HUES6 (cell line): ENCODE measurements around the gene ATP6V0D1.

Source experiments
- H3K27ac ChIP-seq: 2 replicates; pipeline ENCODE4 v1.7.0; 2013; ENCODE audit warnings: low read depth, mild to moderate bottlenecking, low read length, inconsistent platforms
- H3K27me3 ChIP-seq: 2 replicates; pipeline ENCODE4 v1.6.1; 2013; ENCODE audit warnings: low read length; ENCODE audit not compliant: control insufficient read depth, insufficient read depth
- H3K36me3 ChIP-seq: 2 replicates; pipeline ENCODE4 v1.6.1; 2013; ENCODE audit warnings: low read length; ENCODE audit not compliant: control insufficient read depth, insufficient read depth
- H3K4me1 ChIP-seq: 2 replicates; pipeline ENCODE4 v1.6.1; 2013; ENCODE audit warnings: low read length; ENCODE audit not compliant: control insufficient read depth, insufficient read depth
- H3K4me3 ChIP-seq: 2 replicates; pipeline ENCODE4 v1.5.1; 2013; ENCODE audit warnings: low read depth, low read length
- H3K9ac ChIP-seq: one replicate; pipeline ENCODE4 v1.6.1; 2013; ENCODE audit warnings: mild to moderate bottlenecking, low read length
- H3K9me3 ChIP-seq: 2 replicates; pipeline ENCODE4 v1.6.1; 2013; ENCODE audit warnings: low read depth, low read length; ENCODE audit not compliant: control insufficient read depth, insufficient read depth

Gene ATP6V0D1

DNA sequence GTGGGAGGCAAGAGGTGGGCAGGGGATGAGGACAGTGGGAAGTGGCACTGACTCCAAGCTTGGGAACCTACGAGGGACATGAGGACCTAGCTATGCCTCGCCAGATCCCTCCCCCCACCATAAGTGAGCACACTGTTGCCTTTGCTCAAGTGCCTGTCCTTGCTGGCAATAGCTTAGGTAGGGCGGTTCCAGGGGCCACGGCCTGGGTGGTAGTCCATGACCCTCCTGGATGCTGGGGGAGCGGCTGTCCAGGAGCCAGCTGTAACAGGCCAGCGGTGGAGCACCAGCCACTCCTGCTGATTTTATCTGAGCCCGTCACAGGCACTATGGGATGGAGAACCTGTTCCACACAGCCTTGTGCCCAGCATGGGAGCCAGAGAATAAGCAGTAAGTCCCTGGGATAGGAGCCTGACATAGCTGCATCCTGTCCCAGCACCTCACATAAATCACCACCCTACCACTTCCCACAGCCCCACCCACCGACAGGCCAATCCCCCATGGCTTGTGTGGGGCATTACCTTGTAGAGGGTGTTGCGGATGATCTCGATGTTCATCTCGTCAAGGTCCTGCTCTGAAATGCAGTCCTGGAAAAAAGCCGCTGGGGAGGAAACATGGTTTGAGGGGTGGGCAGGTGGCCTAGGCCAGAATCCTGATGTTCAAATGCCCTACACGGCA, 38.2 kb downstream of the ATP6V0D1 start:
- Histone ChIP-seq H3K36me3 (peaks cover 16% of the 10 kb centered on the region), H3K4me1 (peaks cover 8% of the 10 kb centered on the region; the same call in 1 of the 2 replicates), H3K9ac (no peak overlapping the region), H3K27me3 (no peaks in the 10 kb centered on the region), H3K27ac (no peak overlapping the region), H3K4me3 (no peak overlapping the region), H3K9me3 (no peaks in the 10 kb centered on the region)

DNA sequence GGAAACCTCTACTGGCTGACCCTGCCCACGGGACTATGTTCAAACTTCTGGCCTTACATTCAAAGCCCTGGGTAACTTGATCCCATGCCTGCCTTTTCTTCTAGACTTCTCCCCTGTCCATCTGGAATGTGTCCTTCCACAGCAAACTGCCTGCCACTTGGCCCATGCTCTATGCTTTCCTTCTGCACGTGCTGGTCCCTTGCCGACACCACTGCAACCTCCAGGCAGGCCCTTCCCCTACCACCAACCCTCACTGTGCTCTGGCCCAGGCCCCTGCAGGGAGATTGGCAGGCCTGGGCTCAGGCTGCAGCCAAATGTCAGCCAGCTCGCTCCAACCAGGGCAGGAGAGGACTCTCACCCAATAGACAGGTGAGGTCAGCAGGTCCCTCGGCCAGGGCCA, 39.0 kb downstream of the ATP6V0D1 start:
- no peaks in the 10 kb centered on the region for H3K9me3 ChIP-seq
- H3K27me3 ChIP-seq = no peaks in the 10 kb centered on the region
- H3K4me3 ChIP-seq = no peak overlapping the region
- H3K27ac ChIP-seq = no peak overlapping the region
- no peak overlapping the region for H3K9ac ChIP-seq
- peaks cover 24% of the 10 kb centered on the region for H3K36me3 ChIP-seq
- H3K4me1 ChIP-seq = peaks cover 8% of the 10 kb centered on the region; the same call in 1 of the 2 replicates

DNA sequence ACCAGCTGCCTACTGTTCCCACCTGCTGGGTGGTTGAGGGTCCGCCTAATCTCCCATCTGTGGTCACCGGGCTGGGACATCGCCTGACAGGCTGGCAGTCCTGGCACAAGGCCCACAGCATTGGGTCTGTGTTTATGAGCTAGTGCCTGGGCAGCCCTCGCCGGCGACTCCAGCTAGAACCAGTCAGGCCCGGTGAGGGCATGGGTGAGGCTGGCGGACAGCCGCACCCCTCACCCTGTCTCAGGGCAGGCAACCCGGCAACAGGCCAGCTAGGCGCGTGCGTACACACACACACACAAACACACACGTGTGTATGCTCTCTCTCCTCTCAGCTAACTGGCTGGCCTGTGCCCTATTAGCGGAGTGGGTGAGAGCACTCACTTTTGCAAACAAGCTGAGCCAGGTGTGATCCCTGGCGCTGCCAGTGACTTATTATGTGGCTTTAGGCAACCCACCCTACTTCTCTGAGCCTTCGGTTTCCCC, 39.6 kb downstream of the ATP6V0D1 start:
- Histone ChIP-seq H3K4me3 (no peak overlapping the region), H3K36me3 (peaks cover 30% of the 10 kb centered on the region), H3K9ac (no peak overlapping the region), H3K27me3 (no peaks in the 10 kb centered on the region), H3K9me3 (no peaks in the 10 kb centered on the region), H3K4me1 (peaks cover 8% of the 10 kb centered on the region; the same call in 1 of the 2 replicates), H3K27ac (no peak overlapping the region)

DNA sequence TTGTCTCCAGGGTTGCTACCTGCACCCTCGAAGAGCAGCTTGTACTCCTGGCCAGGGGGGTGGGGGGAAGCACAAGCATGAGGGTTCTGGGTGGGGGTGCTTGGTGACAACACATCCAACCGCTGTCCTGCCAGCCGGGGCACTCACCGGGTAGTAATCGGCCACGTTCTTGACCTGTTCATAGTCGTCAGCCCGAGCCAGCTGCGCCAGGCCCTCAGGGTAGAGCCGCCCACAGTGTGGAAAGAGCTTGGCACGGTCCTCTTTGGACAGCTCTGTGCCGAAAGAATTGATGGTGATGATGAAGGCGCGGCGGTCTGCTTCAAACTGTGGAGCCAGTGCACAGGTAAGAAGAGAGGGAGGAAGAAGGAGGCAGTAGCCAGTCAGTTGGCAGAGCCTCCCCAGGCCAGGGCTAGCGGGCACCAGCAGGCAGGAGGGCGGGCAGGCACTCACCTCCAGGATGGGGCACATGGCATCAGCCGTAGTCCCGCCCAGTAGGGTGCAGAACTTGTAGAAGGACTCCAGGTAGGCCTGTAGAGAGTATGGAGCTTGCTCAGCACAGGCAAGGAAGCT, 42.0 kb downstream of the ATP6V0D1 start:
- H3K27ac ChIP-seq = no peak overlapping the region
- H3K9me3 ChIP-seq = no peaks in the 10 kb centered on the region
- H3K9ac ChIP-seq = no peak overlapping the region
- 0 out of 2 replicates have a peak, but pooled peaks cover 3% of the 10 kb centered on the region for H3K4me1 ChIP-seq
- no peaks in the 10 kb centered on the region for H3K27me3 ChIP-seq
- H3K36me3 ChIP-seq = peaks cover 34% of the 10 kb centered on the region
- no peak overlapping the region for H3K4me3 ChIP-seq

DNA sequence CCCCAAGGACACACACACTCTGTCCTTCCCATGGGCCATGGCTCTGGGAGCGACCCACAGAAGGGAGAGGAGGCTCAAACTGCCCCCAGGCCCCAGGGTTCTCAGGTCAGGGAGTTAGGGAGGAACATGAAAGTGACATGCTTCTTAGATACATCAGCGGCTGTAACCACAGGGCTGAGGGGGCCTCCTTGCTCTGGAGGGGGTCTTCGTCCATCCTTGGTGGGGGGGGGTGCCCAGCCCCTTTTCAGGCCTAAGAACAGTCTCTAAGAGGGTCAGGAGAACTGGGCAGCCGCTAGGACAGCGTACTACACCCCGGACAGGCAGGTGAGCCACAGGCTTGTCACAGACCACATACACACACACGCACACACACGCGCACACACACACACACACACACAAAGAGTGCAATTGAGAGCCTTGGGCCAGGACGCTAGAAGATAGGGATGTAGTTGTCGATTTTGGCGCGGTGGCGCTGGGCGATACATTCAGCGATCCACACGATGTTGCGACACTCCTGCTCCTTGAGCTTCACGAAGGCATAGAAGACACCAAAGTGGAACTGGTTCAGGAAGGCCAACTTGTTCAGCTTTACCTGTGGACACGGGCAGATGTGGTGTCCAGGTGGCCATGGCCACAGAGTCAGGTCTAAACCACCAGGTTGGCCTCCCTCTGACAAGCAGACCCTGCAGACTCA, 42.7 kb downstream of the ATP6V0D1 start:
- Histone ChIP-seq H3K9me3 (no peaks in the 10 kb centered on the region), H3K36me3 (peaks cover 34% of the 10 kb centered on the region), H3K4me1 (peaks cover 4% of the 10 kb centered on the region; the same call in 1 of the 2 replicates), H3K9ac (no peak overlapping the region), H3K27me3 (no peaks in the 10 kb centered on the region), H3K4me3 (no peak overlapping the region), H3K27ac (no peak overlapping the region)

DNA sequence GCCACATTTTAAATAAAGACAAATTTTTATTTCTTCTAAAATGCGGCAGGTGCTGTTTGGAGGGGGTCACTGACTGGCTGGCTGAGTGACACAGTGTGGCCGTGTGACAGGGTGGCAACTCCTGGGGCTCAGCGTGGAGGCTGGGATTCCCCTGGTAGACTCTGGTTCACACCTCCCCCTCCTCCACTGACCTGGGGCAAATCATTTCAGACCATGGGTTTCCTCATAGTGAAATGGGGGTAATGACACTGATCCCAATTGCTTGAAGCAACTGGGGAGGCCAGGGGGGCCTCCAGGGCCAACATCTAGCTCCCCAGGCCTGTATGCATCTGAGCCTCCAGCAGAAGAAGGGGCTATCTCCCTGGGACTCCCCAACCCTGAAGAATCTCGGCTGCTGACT, 43.4 kb downstream of the ATP6V0D1 start:
- Histone ChIP-seq H3K36me3 (peaks cover 34% of the 10 kb centered on the region), H3K27me3 (no peaks in the 10 kb centered on the region), H3K4me3 (no peak overlapping the region), H3K9ac (no peak overlapping the region), H3K27ac (no peak overlapping the region), H3K4me1 (peaks cover 12% of the 10 kb centered on the region), H3K9me3 (no peaks in the 10 kb centered on the region)

DNA sequence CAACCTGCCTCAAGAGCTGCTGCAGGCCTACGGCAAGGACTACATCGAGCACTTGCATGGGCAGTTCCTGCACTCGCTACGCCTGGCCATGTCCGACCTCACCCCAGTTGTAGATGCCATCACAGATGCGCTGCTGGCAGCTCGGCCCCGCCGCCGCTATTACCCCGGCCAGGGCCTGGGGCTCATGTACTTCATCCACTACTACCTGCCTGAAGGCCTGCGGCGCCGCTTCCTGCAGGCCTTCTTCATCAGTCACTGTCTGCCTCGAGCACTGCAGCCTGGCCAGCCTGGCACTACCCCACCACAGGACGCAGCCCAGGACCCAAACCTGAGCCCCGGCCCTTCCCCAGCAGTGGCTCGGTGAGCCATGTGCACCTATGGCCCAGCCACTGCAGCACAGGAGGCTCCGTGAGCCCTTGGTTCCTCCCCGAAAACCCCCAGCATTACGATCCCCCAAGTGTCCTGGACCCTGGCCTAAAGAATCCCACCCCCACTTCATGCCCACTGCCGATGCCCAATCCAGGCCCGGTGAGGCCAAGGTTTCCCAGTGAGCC, 44.2 kb downstream of the ATP6V0D1 start:
- peaks cover 18% of the 10 kb centered on the region for H3K4me1 ChIP-seq
- no peak overlapping the region for H3K27ac ChIP-seq
- H3K9ac ChIP-seq = no peak overlapping the region
- peaks cover 2% of the 10 kb centered on the region; the same call in 1 of the 2 replicates for H3K27me3 ChIP-seq
- H3K9me3 ChIP-seq = no peaks in the 10 kb centered on the region
- peaks cover 34% of the 10 kb centered on the region for H3K36me3 ChIP-seq
- H3K4me3 ChIP-seq = no peak overlapping the region

DNA sequence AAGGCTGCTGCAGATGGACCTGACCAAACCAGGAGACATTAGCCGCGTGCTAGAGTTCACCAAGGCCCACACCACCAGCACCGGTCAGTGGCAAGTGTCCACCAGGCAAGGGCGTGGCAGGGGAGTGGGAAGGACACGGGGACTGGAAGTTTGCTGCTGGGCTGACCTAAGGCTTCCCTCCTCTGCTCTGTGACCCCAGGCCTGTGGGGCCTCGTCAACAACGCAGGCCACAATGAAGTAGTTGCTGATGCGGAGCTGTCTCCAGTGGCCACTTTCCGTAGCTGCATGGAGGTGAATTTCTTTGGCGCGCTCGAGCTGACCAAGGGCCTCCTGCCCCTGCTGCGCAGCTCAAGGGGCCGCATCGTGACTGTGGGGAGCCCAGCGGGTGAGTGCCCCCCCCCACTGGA, 45.2 kb downstream of the ATP6V0D1 start:
- Histone ChIP-seq H3K36me3 (peaks cover 34% of the 10 kb centered on the region), H3K9me3 (no peaks in the 10 kb centered on the region), H3K4me3 (no peak overlapping the region), H3K4me1 (peaks cover 19% of the 10 kb centered on the region), H3K27ac (no peak overlapping the region), H3K9ac (no peak overlapping the region), H3K27me3 (peaks cover 7% of the 10 kb centered on the region; the same call in 1 of the 2 replicates)

DNA sequence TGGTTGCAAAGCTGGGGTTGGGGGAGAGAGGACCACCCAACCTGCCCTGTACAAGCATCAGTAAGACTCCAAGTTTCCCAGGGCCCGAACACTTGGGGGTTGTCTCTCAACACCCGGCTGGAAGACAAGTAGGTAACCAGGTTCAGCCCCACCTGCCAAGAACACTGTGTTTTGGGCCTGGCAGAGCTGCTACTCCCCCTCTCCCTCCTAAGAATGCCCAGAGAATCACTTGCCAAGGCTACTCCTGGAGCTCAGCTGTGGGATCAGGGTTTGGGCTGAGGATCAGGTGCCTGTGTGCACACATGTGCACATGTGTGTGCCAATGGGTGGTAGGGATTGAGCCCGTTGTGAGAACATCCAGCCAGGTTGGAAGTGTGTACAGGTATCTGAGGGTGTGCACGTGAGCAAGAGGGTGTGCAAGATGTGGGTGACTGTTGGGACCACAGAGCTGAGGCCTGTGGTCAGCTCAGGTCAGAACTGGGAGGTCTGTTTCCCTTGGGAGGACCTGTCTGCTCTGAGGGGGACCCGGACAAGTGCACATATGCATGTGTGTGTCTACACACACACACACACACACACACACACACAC, 47.7 kb downstream of the ATP6V0D1 start:
- Histone ChIP-seq H3K4me3 (no peak overlapping the region), H3K9me3 (no peaks in the 10 kb centered on the region), H3K4me1 (peaks cover 39% of the 10 kb centered on the region), H3K27me3 (peaks cover 32% of the 10 kb centered on the region), H3K36me3 (peaks cover 23% of the 10 kb centered on the region), H3K9ac (no peak overlapping the region), H3K27ac (no peak overlapping the region)

DNA sequence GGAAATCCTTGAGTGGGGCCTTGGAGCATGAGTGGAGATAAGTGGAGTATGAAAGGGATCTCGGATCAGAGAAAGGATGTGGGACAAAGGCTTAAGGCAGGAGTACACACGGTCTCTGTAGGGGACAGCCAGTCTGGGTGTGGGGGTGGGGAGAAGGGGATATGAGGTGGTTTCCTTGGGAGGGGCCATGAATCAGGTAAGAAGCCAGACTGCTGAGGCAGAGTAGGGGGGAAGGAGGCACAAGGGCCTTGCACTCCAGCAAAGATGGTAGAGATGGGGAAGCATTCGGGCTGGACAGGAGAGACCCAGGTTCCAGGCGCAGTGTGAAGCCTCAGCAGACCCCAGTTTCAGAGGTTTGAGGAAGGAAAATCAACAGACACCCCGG, 48.5 kb downstream of the ATP6V0D1 start:
- Histone ChIP-seq H3K9ac (peak overlapping the region; percentile 56), H3K4me1 (peaks cover 43% of the 10 kb centered on the region), H3K9me3 (no peaks in the 10 kb centered on the region), H3K36me3 (peaks cover 16% of the 10 kb centered on the region), H3K27ac (0 out of 2 replicates have a peak overlapping the region, but pooled peaks have one; percentile 39), H3K27me3 (peaks cover 32% of the 10 kb centered on the region), H3K4me3 (peak overlapping the region; percentile 41)
